ENCODE measurements around the gene ITGA3. TPM values are rescaled to one million over a fixed set of nuclear protein-coding genes. Genes with fewer than 3 reads are reported as not detected.

Gene ITGA3
- total and polyA plus RNA-seq, 3 donors from 2014 or later = 20.0 to 30.7 (median 24.2) TPM

DNA sequence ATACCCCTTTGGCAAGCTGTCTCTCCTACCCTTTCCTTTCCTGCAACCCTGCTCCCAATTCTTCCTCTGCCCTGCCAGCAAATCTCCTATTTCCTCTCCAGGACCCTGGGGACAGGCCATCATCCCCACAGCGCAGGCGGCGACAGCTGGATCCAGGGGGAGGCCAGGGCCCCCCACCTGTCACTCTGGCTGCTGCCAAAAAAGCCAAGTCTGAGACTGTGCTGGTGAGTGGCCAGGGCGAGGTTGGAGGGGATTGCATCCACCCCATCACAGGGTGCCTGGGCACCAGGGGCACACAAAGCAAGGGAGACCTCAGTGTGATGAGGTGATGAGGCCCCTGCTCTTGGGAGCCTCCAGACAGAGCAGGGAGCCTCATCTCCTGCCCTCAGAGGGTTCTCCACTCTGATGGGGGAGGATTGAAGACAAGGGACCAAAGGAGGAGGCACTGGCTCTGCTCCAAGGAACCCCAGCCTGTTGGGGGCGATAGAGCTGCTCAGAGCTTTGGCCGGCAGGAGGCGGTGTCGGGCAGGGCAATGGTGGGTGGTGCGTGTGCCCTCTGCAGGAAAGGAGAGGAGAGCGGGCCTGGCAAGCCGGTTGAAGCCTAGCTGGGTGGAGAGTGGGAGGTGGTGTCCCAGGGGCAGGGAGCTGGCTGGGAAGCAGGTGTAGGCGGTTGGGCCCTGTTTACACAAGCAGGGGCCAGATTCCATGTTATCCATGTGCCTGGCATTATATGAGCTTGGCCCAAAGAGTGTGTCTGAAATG lies 23.6 kb downstream of the ITGA3 start:
- DNase-seq = no peak
- Histone ChIP-seq H3K27ac (no peak overlapping the region), H3K9me3 (no peaks in the 10 kb centered on the region), H3K27me3 (no peaks in the 10 kb centered on the region), H3K36me3 (ENCODE audit: low read depth, missing control alignments) (no peaks in the 10 kb centered on the region), H3K4me1 (no peaks in the 10 kb centered on the region), H3K4me3 (no peak overlapping the region)
- WGBS, 2 donors = 74 to 90% methylated on average over 8 to 12 of the region's 12 CpGs
- intact Hi-C loops (cut with DNase I; ENCODE audit: low total_unique reads) = no loop called here
- TF ChIP-seq, protein P1, sequence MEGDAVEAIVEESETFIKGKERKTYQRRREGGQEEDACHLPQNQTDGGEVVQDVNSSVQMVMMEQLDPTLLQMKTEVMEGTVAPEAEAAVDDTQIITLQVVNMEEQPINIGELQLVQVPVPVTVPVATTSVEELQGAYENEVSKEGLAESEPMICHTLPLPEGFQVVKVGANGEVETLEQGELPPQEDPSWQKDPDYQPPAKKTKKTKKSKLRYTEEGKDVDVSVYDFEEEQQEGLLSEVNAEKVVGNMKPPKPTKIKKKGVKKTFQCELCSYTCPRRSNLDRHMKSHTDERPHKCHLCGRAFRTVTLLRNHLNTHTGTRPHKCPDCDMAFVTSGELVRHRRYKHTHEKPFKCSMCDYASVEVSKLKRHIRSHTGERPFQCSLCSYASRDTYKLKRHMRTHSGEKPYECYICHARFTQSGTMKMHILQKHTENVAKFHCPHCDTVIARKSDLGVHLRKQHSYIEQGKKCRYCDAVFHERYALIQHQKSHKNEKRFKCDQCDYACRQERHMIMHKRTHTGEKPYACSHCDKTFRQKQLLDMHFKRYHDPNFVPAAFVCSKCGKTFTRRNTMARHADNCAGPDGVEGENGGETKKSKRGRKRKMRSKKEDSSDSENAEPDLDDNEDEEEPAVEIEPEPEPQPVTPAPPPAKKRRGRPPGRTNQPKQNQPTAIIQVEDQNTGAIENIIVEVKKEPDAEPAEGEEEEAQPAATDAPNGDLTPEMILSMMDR (IDR thresholded peaks at IDR 0.05) = no peak
- no peak for TF ChIP-seq POLR2A (IDR thresholded peaks at IDR 0.05)

DNA sequence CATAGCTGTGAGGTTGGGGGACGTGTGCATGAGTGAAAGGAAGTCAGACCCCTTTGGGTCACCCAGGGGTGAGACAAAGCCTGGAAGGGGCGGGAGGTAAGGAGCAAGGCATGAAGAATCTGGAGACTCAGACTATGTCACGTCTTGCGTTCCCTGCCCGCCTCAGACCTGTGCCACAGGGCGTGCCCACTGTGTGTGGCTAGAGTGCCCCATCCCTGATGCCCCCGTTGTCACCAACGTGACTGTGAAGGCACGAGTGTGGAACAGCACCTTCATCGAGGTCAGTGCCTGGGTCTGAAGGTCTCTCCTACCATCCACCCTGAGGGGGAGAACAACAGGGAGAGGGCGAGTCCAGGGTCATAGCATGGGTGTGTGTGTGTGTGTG lies 24.2 kb downstream of the ITGA3 start:
- Histone ChIP-seq H3K9me3 (no peaks in the 10 kb centered on the region), H3K27me3 (no peaks in the 10 kb centered on the region), H3K27ac (no peak overlapping the region), H3K4me1 (no peaks in the 10 kb centered on the region), H3K4me3 (no peak overlapping the region), H3K36me3 (ENCODE audit: low read depth, missing control alignments) (no peaks in the 10 kb centered on the region)
- WGBS, 2 donors = 95% methylated on average over 6 to 11 of the region's 11 CpGs
- no peak for DNase-seq
- intact Hi-C loops (cut with DNase I; ENCODE audit: low total_unique reads) = no loop called here
- TF ChIP-seq, protein P1 (IDR thresholded peaks at IDR 0.05) = no peak

DNA sequence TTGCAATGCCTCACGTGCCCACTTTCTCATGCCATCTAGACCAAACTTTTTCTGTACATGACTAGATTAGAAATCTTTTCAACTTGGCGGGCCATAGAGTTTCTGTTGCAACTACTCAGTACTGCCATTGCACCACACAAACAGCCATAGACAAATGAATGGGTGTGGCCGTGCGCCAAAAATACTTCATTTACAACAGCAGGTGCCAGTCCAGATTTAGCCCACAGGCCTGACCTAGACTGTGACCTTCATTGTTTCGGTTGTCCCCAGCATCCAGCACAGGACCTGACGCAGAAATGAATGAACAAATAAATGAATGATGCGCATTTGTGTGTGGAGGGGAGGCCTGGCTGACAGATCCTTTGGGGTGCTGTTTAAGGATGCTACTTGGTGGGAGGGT lies 24.9 kb downstream of the ITGA3 start:
- H3K4me3 ChIP-seq = no peak overlapping the region
- intact Hi-C loops (cut with DNase I; ENCODE audit: low total_unique reads) = no loop called here

DNA sequence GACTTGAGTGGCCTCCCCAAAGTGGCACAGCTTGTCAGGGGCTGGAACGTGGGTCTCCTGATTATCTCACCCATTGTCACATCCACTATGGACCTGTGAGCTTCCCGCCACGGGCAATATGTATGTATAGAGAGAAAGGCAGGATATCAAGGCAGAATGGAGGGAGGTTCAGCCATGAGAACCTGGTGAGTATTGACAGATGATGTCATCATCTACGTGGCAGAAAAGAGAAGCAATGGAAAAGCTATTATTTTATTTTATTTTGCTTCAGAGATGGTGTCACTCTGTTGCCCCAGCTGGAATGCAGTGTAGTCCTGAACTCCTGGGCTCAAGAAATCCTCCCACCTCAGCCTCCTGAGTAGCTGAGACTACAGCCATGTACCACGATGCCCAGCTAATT lies 25.8 kb downstream of the ITGA3 start:
- Histone ChIP-seq H3K4me3 (no peak overlapping the region), H3K36me3 (ENCODE audit: low read depth, missing control alignments) (no peaks in the 10 kb centered on the region), H3K9me3 (no peaks in the 10 kb centered on the region), H3K4me1 (no peaks in the 10 kb centered on the region), H3K27ac (no peak overlapping the region), H3K27me3 (no peaks in the 10 kb centered on the region)
- TF ChIP-seq, protein P1 (IDR thresholded peaks at IDR 0.05) = no peak
- no peak for TF ChIP-seq POLR2A (IDR thresholded peaks at IDR 0.05)
- intact Hi-C loops (cut with DNase I; ENCODE audit: low total_unique reads) = no loop called here
- WGBS, 2 donors = 88 to 91% methylated on average over 5 of the region's 5 CpGs
- DNase-seq = no peak

More for the DNA sequence above, 24.9 kb downstream of the ITGA3 start:
- Histone ChIP-seq H3K27me3 (no peaks in the 10 kb centered on the region), H3K27ac (no peak overlapping the region), H3K36me3 (ENCODE audit: low read depth, missing control alignments) (no peaks in the 10 kb centered on the region), H3K4me1 (no peaks in the 10 kb centered on the region), H3K9me3 (no peaks in the 10 kb centered on the region)
- 93 to 94% methylated on average over 7 of the region's 7 CpGs for WGBS, 2 donors
- no peak for TF ChIP-seq POLR2A (IDR thresholded peaks at IDR 0.05)
- TF ChIP-seq, protein P1 (IDR thresholded peaks at IDR 0.05) = no peak
- DNase-seq = no peak

All from testis (tissue), 3 donors.